ENCODE data around the gene CENPC.

- TF ChIP-seq RARB (CRISPR knock-in tag; IDR thresholded peaks at IDR 0.05) (no peak), ESRRG (CRISPR knock-in tag; IDR thresholded peaks at IDR 0.05) (no peak), PATZ1 (CRISPR knock-in tag; IDR thresholded peaks at IDR 0.05; ENCODE audit: borderline replicate concordance) (no peak), GLIS3 (CRISPR knock-in tag; IDR thresholded peaks at IDR 0.05) (no peak), ZFP3 (CRISPR knock-in tag; IDR thresholded peaks at IDR 0.05) (no peak), ISL1 (CRISPR knock-in tag; IDR thresholded peaks at IDR 0.05) (no peak), CREB5 (CRISPR knock-in tag; IDR thresholded peaks at IDR 0.05; ENCODE audit: low read depth) (no peak), SNAI2 (CRISPR knock-in tag; IDR thresholded peaks at IDR 0.05) (no peak), POU6F1 (CRISPR knock-in tag; IDR thresholded peaks at IDR 0.05; ENCODE audit: borderline replicate concordance, low read depth) (no peak)
Observed at GRCh38 chr4:67436742-67437141, 108.6 kb downstream of the CENPC start.

All from SK-N-SH treated with all-trans-retinoic acid at 6 μM for 48 hours (cell line).